ENCODE data around the gene XCL2. TPM values are rescaled to one million over a fixed set of nuclear protein-coding genes. Genes with fewer than 3 reads are reported as not detected.

The XCL2 gene
- total RNA-seq, 6 donors from 2014 or later, result 1.3 to 9.0 (median 1.7) TPM; not detected in 2

DNA sequence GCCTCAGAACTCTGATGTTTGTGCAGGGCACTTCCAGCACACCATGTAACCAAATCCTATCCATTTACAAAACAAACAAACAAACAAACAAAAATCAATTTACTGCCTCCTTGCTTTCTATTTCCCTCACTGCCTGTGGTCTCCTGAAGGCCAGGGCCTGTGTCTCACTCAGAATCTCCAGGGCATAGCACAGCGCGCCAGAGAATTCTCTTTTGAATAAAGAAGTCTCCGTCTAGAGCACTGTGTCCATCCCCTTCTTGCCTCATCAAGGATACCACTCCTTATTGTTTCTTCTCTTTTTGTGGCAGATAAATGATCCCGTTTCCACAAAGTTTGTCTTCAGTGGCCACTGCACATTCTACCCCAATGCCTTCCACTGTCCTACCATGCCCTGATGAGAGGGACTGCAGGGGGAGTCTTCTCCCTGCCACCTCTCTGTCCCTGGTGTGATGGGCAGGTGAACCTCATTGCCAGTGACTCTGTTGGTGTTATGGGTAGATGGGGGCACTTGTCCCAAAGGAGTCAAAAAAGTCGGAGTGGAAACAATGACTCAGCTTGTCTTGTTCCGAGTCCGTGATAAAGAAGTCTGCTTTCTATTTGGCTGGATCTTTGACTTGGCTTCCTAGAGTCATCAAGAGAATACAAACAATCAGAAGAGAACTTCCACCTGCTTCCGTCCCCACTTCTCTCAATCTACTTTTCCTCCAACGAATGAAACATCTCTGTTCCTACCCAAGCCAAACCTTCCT lies 30.0 kb downstream of the XCL2 start:
- no peak for DNase-seq
- peak overlapping the region in 1 of 4 donors; percentile 12 for H3K27ac ChIP-seq

DNA sequence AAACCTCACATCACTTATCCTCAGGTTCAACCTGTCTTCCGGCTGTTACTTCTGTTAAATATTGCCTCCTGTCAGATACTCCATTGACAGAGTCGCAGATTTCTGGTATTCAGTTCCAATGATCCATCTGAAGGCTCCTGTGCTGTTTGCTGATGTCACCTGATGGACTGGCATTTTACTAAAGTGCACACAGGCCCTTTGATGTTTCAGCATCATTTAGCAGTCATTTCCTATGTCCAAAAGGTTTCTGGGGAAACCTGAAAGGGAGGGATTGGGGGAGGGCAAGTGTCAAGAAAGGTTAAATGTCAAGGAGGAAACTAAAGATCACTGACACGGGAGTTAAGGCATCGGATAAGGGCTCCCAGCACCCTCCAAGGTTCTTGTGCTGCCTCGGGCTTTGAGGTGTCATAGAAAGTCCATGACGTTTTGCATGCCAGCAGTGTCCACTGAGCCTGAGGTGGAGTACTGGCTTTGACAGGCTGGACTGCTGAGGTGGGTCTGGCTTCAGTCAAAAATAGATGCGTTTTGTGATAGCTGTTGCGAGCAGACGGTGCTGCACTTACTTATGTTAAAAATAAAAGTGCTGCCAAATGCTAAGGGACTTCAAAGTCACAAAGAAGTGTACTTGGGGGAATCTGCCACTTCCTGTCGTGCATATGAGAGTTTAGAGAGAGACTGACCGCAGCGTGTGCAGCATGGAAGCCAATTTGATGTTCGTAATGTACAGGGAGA lies 30.8 kb downstream of the XCL2 start:
- ATAC-seq (ENCODE audit: low FRiP score in 2 of 2) (no peak), DNase-seq (no peak)
- 61 to 62% methylated on average over 13 of the region's 13 CpGs for WGBS, 2 donors
- Histone ChIP-seq H3K36me3 (no peaks in the 10 kb centered on the region), H3K27me3 (no peaks in the 10 kb centered on the region), H3K4me3 (no peak overlapping the region), H3K27ac (peak overlapping the region in 1 of 4 donors; percentile 35), H3K4me1 (peaks cover 0 to 3% (median 0%) of the 10 kb centered on the region in 4 donors), H3K9me3 (no peaks in the 10 kb centered on the region)
- TF ChIP-seq EP300 (IDR thresholded peaks at IDR 0.05) (no peak), POLR2AphosphoS5 (IDR thresholded peaks at IDR 0.05) (no peak), POLR2A (IDR thresholded peaks at IDR 0.05) (no peak)
- TF ChIP-seq, protein P1, sequence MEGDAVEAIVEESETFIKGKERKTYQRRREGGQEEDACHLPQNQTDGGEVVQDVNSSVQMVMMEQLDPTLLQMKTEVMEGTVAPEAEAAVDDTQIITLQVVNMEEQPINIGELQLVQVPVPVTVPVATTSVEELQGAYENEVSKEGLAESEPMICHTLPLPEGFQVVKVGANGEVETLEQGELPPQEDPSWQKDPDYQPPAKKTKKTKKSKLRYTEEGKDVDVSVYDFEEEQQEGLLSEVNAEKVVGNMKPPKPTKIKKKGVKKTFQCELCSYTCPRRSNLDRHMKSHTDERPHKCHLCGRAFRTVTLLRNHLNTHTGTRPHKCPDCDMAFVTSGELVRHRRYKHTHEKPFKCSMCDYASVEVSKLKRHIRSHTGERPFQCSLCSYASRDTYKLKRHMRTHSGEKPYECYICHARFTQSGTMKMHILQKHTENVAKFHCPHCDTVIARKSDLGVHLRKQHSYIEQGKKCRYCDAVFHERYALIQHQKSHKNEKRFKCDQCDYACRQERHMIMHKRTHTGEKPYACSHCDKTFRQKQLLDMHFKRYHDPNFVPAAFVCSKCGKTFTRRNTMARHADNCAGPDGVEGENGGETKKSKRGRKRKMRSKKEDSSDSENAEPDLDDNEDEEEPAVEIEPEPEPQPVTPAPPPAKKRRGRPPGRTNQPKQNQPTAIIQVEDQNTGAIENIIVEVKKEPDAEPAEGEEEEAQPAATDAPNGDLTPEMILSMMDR (IDR thresholded peaks at IDR 0.05), result no peak

More for the DNA sequence above, 30.0 kb downstream of the XCL2 start:
- Histone ChIP-seq H3K4me1 (peaks cover 0 to 3% (median 0%) of the 10 kb centered on the region in 4 donors), H3K4me3 (no peak overlapping the region), H3K27me3 (no peaks in the 10 kb centered on the region), H3K36me3 (no peaks in the 10 kb centered on the region), H3K9me3 (no peaks in the 10 kb centered on the region)
- WGBS, 2 donors, result 56 to 66% methylated on average over 9 of the region's 9 CpGs
- TF ChIP-seq POLR2AphosphoS5 (IDR thresholded peaks at IDR 0.05) (no peak), POLR2A (IDR thresholded peaks at IDR 0.05) (no peak), EP300 (IDR thresholded peaks at IDR 0.05) (no peak)
- TF ChIP-seq, protein P1 (IDR thresholded peaks at IDR 0.05), result no peak
- peak in 1 of 2 donors; percentile 61 for ATAC-seq (ENCODE audit: low FRiP score in 2 of 2)

DNA sequence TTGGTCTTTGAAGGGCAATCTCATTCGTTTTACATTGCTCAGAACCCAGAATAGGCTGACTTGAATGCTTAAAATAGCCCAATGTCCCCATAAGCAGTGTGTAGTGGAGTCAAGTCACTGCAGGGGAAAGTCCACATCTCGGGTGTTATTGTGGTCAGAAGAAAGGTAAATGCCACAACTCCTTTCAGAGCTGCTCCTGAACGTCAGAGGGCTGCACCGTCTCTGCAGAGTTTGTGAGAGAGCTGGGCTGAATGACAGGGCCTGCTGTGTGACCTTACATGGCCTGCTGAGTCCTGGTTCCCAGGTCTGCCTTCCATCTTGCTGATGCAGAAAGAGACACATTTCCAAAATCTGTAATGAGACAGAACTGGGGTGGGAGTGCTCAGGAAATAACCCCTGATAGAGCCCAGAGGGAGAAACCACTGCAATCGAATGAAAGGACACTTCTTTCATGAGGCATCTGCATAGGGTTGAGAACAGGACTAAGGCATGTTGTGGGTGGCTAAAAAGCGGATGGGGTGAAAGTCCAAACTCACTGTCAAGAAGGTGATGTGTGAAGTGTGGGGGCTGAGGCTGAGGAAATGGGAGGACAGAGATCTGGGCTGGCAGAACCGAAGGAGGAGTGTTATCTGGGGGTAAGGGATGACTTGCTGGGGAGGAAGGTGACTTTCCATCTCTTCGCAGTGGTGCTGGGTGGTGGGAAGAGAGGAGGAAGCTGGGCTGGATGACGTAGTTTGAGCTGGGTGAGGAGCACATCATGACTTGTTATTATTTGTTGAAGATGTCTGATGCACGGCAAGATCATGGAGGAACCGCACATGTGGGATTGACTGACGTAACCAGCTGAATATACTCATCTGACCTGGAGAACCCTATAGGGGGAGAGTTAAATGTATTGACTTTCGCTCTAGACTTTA lies 33.7 kb downstream of the XCL2 start:
- TF ChIP-seq POLR2AphosphoS5 (IDR thresholded peaks at IDR 0.05), result no peak
- TF ChIP-seq, protein P1 (IDR thresholded peaks at IDR 0.05), result no peak
- WGBS, 2 donors, result 78 to 83% methylated on average over 13 of the region's 13 CpGs
- H3K27ac ChIP-seq, result no peak overlapping the region
- ATAC-seq (ENCODE audit: low FRiP score in 2 of 2), result no peak
- H3K4me3 ChIP-seq, result no peak overlapping the region
- no peaks in the 10 kb centered on the region for H3K9me3 ChIP-seq
- H3K4me1 ChIP-seq, result peaks cover 0 to 3% (median 0%) of the 10 kb centered on the region in 4 donors
- peak in 1 of 2 donors; percentile 26 for DNase-seq
- no peaks in the 10 kb centered on the region for H3K27me3 ChIP-seq
- no peaks in the 10 kb centered on the region for H3K36me3 ChIP-seq

DNA sequence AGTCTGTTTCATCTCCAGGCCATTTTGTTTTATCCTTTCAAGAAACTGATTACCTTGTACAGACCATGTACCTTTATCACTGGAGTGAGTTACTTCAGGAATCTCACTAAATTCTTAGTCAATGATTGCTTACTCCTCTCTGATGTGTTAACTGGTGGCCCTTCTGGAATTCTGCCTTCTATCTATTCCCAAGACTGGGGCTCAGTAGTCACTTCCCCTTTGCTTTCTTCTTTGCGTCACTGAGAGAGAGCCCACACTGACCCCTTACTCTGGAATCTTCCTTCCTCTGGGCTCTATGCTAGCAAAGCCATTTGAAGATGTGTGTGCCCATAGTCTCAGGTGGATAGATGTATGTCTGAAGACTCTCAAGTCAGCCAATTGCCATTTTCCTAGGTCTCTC lies 34.6 kb downstream of the XCL2 start:
- no peak for ATAC-seq (ENCODE audit: low FRiP score in 2 of 2)

More for the DNA sequence above, 34.6 kb downstream of the XCL2 start:
- WGBS, 2 donors, result 71 to 79% methylated on average over 1 of the region's 1 CpG
- no peaks in the 10 kb centered on the region for H3K36me3 ChIP-seq
- H3K9me3 ChIP-seq, result no peaks in the 10 kb centered on the region
- no peak overlapping the region for H3K27ac ChIP-seq
- H3K4me1 ChIP-seq, result peaks cover 0 to 6% (median 2%) of the 10 kb centered on the region in 4 donors
- TF ChIP-seq, protein P1 (IDR thresholded peaks at IDR 0.05), result no peak
- H3K4me3 ChIP-seq, result no peak overlapping the region
- DNase-seq, result no peak
- no peaks in the 10 kb centered on the region for H3K27me3 ChIP-seq
